Activated effector memory CD4-positive, alpha-beta T cell treated with Interleukin-2 at 50 U/mL for 16 hours (primary cell): ENCODE results near the gene TMC8.

Source experiments
- DNase-seq: peaks from one replicate; pipeline ENCODE4 v3.0.0-alpha.2; 2020

TMC8 gene

DNA sequence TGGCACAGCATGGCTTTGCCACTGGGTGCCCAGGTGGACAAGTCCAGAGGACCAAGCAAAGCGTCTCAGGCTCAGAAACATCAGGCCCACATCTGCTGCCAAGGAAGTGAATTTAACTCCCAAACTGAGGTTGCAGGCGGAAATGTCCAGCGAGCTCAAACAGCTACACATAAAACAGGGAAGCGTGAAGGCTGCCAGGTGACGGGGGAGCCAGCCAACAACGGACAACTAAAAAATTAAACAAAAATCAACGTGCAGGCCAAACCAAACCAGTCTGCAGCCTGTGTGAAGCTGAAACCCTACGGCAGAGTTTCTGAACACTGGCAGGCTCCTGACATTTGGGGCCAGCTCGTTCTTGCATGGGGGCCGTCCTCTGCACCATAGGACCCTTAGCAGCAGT is 53.8 kb downstream of the TMC8 start:
- DNase-seq: no peak

DNA sequence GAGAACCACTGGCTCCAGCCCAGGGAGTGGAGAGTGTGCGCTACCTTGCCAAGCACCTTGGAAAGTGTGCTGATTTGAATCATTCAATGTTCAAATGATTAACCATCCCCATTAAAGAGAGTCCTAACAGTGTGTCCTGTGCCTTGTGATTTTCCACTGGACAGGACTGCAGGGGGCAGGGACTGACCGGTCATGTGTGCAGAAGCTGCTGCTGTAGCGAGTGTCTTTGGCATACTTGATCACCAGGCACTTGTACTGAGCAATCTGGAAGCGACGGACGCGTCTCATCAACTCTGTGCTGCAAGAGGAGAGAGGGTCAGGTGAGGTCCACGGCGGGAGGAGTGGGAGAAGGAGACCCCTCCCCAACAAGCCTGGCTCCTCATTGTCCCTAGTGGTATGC is 54.3 kb downstream of the TMC8 start:
- DNase-seq: no peak

DNA sequence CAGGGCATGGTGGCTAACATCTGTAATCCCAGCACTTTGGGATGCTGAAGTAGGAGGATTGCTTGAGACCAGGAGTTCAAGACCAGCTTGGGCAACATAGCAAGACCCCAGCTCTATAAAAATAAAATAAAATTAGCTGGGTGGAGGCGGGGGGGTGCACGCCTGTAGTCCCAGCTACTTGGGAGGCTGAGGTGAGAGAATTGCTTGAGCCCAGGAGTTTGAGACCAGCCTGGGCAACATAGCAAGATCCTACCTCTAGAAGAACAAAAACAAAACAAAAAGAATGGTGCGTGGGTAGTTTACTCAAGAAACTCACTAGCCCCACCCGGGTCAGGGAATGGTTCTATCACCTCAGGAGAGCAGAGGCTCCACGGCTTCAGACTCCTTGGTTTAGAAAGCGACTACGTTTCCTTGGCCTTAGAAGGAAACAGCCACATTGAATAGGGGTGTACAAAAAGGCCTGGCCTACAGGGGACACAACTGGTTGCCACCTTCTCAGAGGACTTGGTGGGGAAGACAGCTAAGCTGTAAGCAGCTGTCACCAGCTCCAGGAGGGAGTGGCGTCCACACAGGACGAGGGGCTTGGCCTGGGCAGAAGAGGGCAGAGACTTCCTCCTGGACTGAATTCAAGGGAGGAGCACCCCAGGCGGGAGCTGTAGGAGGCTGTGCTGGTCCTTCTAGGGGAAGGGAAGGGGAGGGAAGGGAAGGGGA is 55.6 kb downstream of the TMC8 start:
- no peak for DNase-seq

DNA sequence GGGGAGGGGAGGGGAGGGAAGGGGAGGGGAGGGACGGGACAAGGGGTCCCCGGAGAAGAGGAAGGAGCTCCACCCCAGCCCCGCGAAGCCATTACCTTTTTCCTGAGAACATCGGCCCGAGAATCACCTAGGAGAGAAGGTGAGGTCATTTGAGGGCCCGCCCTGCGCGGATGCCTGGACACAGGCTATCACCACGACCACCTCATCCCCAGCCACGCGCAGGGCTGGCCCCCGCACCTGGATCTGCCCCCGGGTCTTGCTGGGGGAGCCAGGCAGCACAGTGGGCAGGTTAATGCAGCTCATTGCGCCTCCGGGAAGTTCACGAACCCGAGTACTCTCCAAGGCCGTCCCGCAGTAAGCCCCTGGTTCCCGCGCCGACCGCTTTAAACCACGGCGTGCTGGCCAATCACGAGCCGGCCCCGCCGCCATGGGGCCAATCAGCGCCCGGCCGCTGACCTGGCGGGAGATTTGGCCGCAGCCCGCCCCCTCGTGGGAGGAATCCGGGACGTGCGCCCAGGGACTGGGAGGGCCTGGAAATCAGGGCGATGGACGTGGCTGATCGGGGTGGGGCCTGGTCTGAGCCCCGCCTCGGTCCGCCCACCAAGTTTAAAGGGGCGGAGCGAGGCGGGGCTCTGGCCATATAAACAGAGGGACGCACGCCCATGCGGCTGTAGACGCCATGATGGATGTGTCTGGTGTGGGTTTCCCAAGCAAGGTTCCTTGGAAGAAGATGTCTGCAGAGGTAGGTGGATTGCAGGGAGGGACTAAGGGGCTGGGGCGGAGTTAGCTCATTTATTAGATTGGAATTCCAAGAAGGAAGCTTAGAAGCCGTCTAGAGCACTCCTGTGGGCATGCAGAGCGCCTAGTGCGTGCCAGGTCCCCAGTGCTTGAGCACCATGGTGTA is 56.4 kb downstream of the TMC8 start, which contains the start of the genes AFMID and TK1:
TSS of gene AFMID (plus strand) at position 671 of the 904 bp plus-strand sequence. CDS start at position 680, 9 bp downstream.
TSS of gene TK1 (minus strand) at position 361 of the 904 bp plus-strand sequence. CDS start at position 303, 58 bp downstream.
- peak; percentile 75 for DNase-seq
